DOHH2 (cell line): Measurements from ENCODE around the gene SHISA2.

Experiments used
- H3F3A ChIP-seq: fragments of 200-600 bp; sonication (generic), shearing (Covaris generic); 2 replicates; pipeline ENCODE4 v1.6.0; 2016; ENCODE audit warnings: antibody characterized with exemption, mild to moderate bottlenecking; ENCODE audit not compliant: control insufficient read depth, insufficient read depth
- H3K27ac ChIP-seq: fragments of 200-600 bp; sonication (generic); 2 replicates; pipeline ENCODE4 v1.5.1; 2014; ENCODE audit warnings: low read depth, mild to moderate bottlenecking, low read length, moderate library complexity
- H3K27me3 ChIP-seq: fragments of 200-600 bp; sonication (generic); 2 replicates; pipeline ENCODE4 v1.6.1; 2014; ENCODE audit warnings: mild to moderate bottlenecking, low read length, mixed read lengths; ENCODE audit not compliant: control insufficient read depth
- H3K36me3 ChIP-seq: fragments of 200-600 bp; sonication (generic); 2 replicates; pipeline ENCODE4 v1.6.1; 2014; ENCODE audit warnings: mild to moderate bottlenecking, low read length, moderate library complexity, mixed read lengths; ENCODE audit not compliant: control insufficient read depth
- H3K4me1 ChIP-seq: fragments of 200-600 bp; sonication (generic); 2 replicates; pipeline ENCODE4 v1.6.1; 2014; ENCODE audit warnings: mild to moderate bottlenecking, low read length, mixed read lengths; ENCODE audit not compliant: control insufficient read depth
- H3K4me2 ChIP-seq: fragments of 200-600 bp; sonication (generic); 2 replicates; pipeline ENCODE4 v1.6.0; 2014; ENCODE audit warnings: mild to moderate bottlenecking, low read length, moderate library complexity
- H3K4me3 ChIP-seq: fragments of 200-600 bp; sonication (generic); 2 replicates; pipeline ENCODE4 v1.5.1; 2014; ENCODE audit warnings: mild to moderate bottlenecking, low read length, mixed read lengths
- H3K79me2 ChIP-seq: fragments of 200-600 bp; sonication (generic); 2 replicates; pipeline ENCODE4 v1.6.1; 2014; ENCODE audit warnings: mild to moderate bottlenecking, low read length, mixed read lengths; ENCODE audit not compliant: control insufficient read depth
- H3K9me2 ChIP-seq: fragments of 200-600 bp; sonication (generic); replicated peaks from 2 replicates; pipeline ENCODE4 v1.6.1; 2014; ENCODE audit warnings: mild to moderate bottlenecking, low read length, mixed read lengths; ENCODE audit not compliant: control insufficient read depth
- H3K9me3 ChIP-seq: fragments of 200-600 bp; sonication (generic); 2 replicates; pipeline ENCODE4 v1.6.1; 2014; ENCODE audit warnings: antibody characterized with exemption, low read length, mixed read lengths; ENCODE audit not compliant: control insufficient read depth, insufficient read depth
- H4K20me1 ChIP-seq: fragments of 200-600 bp; sonication (generic); 2 replicates; pipeline ENCODE4 v1.6.0; 2014; ENCODE audit warnings: low read depth, mild to moderate bottlenecking, antibody characterized with exemption, low read length, moderate library complexity; ENCODE audit not compliant: control insufficient read depth, insufficient read depth
- CTCF ChIP-seq: fragments of 200-600 bp; sonication (generic); IDR thresholded peaks from one replicate; pipeline ENCODE4 v1.5.1; 2014; ENCODE audit warnings: antibody characterized with exemption, mild to moderate bottlenecking, low read depth, low read length; ENCODE audit not compliant: poor library complexity, severe bottlenecking
- EZH2phosphoT487 ChIP-seq: fragments of 200-600 bp; sonication (generic); IDR thresholded peaks from 2 replicates; pipeline ENCODE4 v1.6.1; 2017; ENCODE audit warnings: borderline replicate concordance, mild to moderate bottlenecking, antibody characterized with exemption, low read length, moderate library complexity, mixed read lengths

SHISA2 gene

GRCh38 chr13:26021956-26022355, 29.9 kb downstream of the SHISA2 start:
- no peak overlapping the region for H3K4me2 ChIP-seq
- no peak overlapping the region for H3K4me3 ChIP-seq
- no peak for TF ChIP-seq EZH2phosphoT487
- no peaks in the 10 kb centered on the region for H3K79me2 ChIP-seq
- H3K36me3 ChIP-seq = no peaks in the 10 kb centered on the region
- no peaks in the 10 kb centered on the region for H3K9me3 ChIP-seq
- H3K4me1 ChIP-seq = no peaks in the 10 kb centered on the region
- 0 out of 2 replicates have a peak, but pooled peaks cover 2% of the 10 kb centered on the region for H3K27me3 ChIP-seq
- H4K20me1 ChIP-seq = no peaks in the 10 kb centered on the region
- H3K27ac ChIP-seq = no peak overlapping the region
- H3K9me2 ChIP-seq = no peaks in the 10 kb centered on the region
- no peaks in the 10 kb centered on the region for H3F3A ChIP-seq

DNA sequence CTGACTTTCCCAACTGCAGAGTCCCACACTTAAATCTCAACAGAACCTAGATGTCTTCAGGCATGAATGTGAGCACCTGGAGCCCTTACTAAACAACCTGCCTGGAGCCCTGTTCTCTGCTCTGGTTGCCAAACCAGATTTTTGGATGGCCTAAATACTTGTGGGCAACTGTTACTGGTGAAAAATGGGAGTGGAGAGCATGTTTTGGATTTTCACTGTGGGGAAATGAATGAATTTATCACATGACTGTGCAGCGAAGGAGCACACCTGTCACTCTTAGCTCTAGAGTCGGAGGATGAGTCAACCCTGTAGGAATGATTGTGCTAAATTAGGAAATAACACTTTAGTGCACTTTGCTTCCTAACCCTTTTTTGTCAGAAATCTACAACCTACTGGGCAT, 30.3 kb downstream of the SHISA2 start:
- Histone ChIP-seq H3K27ac (no peak overlapping the region), H3K4me3 (no peak overlapping the region), H3K27me3 (0 out of 2 replicates have a peak, but pooled peaks cover 3% of the 10 kb centered on the region)

GRCh38 chr13:26020891-26021290, 30.9 kb downstream of the SHISA2 start:
- H3K4me1 ChIP-seq = no peaks in the 10 kb centered on the region
- no peaks in the 10 kb centered on the region for H4K20me1 ChIP-seq
- no peaks in the 10 kb centered on the region for H3K9me3 ChIP-seq
- TF ChIP-seq EZH2phosphoT487 (no peak), CTCF (no peak)
- no peaks in the 10 kb centered on the region for H3K9me2 ChIP-seq
- H3K4me2 ChIP-seq = no peak overlapping the region
- no peaks in the 10 kb centered on the region for H3K79me2 ChIP-seq
- no peaks in the 10 kb centered on the region for H3K36me3 ChIP-seq
- H3K4me3 ChIP-seq = no peak overlapping the region
- H3K27ac ChIP-seq = no peak overlapping the region
- no peaks in the 10 kb centered on the region for H3F3A ChIP-seq
- H3K27me3 ChIP-seq = 0 out of 2 replicates have a peak, but pooled peaks cover 3% of the 10 kb centered on the region

More for the DNA sequence above, 30.3 kb downstream of the SHISA2 start:
- H3K36me3 ChIP-seq = no peaks in the 10 kb centered on the region
- no peaks in the 10 kb centered on the region for H3K9me2 ChIP-seq
- TF ChIP-seq EZH2phosphoT487 (no peak), CTCF (no peak)
- no peaks in the 10 kb centered on the region for H3K4me1 ChIP-seq
- no peaks in the 10 kb centered on the region for H3K9me3 ChIP-seq
- H3K79me2 ChIP-seq = no peaks in the 10 kb centered on the region
- H3F3A ChIP-seq = no peaks in the 10 kb centered on the region
- no peak overlapping the region for H3K4me2 ChIP-seq
- no peaks in the 10 kb centered on the region for H4K20me1 ChIP-seq

DNA sequence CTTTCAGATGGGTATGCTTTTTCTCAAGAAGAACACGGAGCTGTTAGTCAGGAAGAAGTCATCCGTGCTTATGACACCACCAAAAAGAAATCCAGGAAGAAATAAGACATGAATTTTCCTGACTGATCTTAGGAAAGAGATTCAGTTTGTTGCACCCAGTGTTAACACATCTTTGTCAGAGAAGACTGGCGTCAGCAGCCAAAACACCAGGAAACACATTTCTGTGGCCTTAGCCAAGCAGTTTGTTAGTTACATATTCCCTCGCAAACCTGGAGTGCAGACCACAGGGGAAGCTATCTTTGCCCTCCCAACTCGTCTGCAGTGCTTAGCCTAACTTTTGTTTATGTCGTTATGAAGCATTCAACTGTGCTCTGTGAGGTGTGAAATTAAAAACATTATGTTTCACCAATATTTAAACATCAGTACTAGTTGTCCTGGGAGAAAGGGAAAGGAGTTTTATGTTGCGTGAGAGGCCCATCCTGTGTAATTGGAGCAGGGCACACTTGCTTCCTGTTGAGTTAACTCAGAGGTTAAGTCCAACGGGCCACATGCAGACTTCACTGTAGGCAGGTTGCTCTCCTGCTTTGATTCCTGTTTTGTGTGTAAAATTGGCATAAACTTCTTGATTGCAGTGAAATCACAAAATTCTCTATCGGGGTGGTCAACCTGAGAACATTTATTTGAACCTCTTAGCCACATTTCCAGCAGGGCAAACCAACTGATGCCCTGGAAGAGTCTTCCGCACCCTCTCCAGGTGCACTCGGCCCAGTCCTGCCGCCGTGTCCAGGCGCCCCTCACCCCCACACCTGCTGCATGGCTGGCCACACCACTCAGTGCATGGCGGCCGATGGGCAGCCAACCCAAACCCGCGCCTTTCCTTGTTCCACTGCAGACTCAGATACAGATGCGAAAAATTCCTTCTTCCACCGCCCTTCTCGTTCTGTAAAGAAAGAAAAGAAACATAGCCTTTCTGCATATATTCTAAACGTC, 31.6 kb downstream of the SHISA2 start:
- Histone ChIP-seq H3K4me1 (no peaks in the 10 kb centered on the region), H3K27ac (no peak overlapping the region)
- TF ChIP-seq EZH2phosphoT487 (no peak), CTCF (no peak)

More for the DNA sequence above, 31.6 kb downstream of the SHISA2 start:
- H3K79me2 ChIP-seq = no peaks in the 10 kb centered on the region
- H3K27me3 ChIP-seq = 0 out of 2 replicates have a peak, but pooled peaks cover 3% of the 10 kb centered on the region
- H3K4me2 ChIP-seq = no peak overlapping the region
- no peaks in the 10 kb centered on the region for H3K9me2 ChIP-seq
- H3K9me3 ChIP-seq = no peaks in the 10 kb centered on the region
- no peaks in the 10 kb centered on the region for H3F3A ChIP-seq
- no peaks in the 10 kb centered on the region for H4K20me1 ChIP-seq
- no peak overlapping the region for H3K4me3 ChIP-seq
- H3K36me3 ChIP-seq = no peaks in the 10 kb centered on the region
